Measurements from ENCODE around the gene SNN. TPM values are rescaled to one million over a fixed set of nuclear protein-coding genes. Genes with fewer than 3 reads are reported as not detected.

Gene SNN
- total and polyA plus RNA-seq, 8 donors: 21.1 to 42.5 (median 31.4) TPM

DNA sequence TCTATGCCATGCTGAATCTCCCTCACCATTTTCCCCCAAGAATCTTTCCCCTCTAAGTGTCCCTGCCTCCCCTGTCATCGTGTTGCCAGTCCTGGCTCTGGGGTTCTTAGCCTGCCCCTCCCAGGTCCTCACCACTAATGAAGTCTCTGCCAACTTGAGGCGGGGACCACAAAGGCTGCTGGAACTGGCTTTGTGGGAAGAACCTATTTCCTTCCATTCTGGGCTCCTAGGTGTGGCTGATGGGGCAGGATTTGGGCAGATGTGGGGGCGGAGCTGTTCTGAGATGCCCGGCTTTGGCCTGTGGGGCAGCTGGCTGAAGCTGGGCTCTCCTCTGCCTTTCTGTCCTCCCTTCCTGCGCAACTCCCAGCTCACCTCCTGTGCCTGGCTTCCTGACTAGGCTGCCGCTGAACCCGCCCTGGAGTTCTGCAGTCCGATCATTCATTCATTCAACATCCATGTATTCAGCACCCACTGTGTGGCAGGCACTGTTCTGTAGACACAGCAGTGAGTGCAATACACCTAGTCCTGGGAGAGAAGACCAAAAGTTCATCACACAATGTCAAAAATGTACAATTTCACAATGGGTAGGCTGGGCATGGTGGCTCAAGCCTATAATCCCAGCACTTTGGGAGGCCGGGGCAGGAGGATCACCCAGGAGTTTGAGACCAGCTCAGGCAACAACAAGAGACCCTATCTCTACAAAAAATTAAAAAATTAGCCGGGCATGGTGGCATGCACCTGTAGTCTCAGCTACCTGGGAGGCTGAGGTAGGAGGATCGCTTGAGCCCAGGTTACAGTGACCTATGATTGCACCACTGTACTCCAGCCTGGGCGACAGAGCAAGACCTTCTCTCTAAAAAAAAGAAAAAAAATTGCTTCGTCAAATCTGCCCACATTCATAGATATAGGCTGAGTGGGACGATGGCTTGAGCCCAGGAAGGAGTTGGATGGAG is 1.9 kb upstream of the SNN start:
- peaks cover 14 to 34% of the 10 kb centered on the region in 2 donors for H3K4me1 ChIP-seq
- no peak overlapping the region for H3K4me3 ChIP-seq
- no peak for ATAC-seq
- no peaks in the 10 kb centered on the region for H3K36me3 ChIP-seq
- H3K27me3 ChIP-seq: no peaks in the 10 kb centered on the region
- DNase-seq: no peak
- TF ChIP-seq, protein P1, sequence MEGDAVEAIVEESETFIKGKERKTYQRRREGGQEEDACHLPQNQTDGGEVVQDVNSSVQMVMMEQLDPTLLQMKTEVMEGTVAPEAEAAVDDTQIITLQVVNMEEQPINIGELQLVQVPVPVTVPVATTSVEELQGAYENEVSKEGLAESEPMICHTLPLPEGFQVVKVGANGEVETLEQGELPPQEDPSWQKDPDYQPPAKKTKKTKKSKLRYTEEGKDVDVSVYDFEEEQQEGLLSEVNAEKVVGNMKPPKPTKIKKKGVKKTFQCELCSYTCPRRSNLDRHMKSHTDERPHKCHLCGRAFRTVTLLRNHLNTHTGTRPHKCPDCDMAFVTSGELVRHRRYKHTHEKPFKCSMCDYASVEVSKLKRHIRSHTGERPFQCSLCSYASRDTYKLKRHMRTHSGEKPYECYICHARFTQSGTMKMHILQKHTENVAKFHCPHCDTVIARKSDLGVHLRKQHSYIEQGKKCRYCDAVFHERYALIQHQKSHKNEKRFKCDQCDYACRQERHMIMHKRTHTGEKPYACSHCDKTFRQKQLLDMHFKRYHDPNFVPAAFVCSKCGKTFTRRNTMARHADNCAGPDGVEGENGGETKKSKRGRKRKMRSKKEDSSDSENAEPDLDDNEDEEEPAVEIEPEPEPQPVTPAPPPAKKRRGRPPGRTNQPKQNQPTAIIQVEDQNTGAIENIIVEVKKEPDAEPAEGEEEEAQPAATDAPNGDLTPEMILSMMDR (IDR thresholded peaks at IDR 0.05): no peak
- no peaks in the 10 kb centered on the region for H3K9me3 ChIP-seq
- no peak overlapping the region for H3K27ac ChIP-seq
- intact Hi-C loops (cut with DNase I): no loop called here

DNA sequence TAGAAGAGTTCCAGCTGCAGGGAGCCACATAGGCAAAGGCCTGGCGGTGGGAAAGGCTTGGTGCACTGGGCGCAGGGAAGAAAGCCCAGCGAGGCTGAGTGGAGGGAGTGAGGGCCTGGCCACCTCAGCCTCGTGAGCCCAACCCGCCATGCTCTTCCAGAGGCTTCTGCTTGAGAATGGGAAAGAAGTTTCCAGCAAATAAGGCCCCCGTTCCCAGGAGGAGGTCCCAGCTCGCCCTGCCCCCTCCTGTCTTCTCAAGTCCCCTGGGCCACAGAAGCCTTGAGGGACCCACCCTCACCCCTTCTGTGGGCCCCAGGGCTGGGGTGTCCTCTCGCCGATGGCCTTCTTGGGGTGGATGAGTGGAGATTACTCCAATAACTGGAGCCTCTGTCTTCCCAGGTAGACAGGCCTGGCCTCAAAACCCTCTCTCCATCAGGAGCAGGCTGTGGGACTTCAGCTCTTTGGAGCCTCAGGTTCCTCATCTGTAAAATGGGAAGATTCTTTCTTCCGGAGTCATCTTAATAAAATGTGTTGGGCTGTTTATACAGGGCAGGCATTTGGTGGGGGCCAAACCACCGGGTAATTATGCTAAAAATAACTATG is 933 bp upstream of the SNN start:
- peak overlapping the region in 1 of 2 donors; percentile 41 for H3K27ac ChIP-seq
- H3K36me3 ChIP-seq: no peaks in the 10 kb centered on the region
- intact Hi-C loops (cut with DNase I): no loop called here
- H3K27me3 ChIP-seq: no peaks in the 10 kb centered on the region
- DNase-seq (no peak), ATAC-seq (no peak)
- TF ChIP-seq, protein P1 (IDR thresholded peaks at IDR 0.05): no peak
- H3K9me3 ChIP-seq: no peaks in the 10 kb centered on the region
- peaks cover 20 to 44% of the 10 kb centered on the region in 2 donors for H3K4me1 ChIP-seq
- H3K4me3 ChIP-seq: no peak overlapping the region

DNA sequence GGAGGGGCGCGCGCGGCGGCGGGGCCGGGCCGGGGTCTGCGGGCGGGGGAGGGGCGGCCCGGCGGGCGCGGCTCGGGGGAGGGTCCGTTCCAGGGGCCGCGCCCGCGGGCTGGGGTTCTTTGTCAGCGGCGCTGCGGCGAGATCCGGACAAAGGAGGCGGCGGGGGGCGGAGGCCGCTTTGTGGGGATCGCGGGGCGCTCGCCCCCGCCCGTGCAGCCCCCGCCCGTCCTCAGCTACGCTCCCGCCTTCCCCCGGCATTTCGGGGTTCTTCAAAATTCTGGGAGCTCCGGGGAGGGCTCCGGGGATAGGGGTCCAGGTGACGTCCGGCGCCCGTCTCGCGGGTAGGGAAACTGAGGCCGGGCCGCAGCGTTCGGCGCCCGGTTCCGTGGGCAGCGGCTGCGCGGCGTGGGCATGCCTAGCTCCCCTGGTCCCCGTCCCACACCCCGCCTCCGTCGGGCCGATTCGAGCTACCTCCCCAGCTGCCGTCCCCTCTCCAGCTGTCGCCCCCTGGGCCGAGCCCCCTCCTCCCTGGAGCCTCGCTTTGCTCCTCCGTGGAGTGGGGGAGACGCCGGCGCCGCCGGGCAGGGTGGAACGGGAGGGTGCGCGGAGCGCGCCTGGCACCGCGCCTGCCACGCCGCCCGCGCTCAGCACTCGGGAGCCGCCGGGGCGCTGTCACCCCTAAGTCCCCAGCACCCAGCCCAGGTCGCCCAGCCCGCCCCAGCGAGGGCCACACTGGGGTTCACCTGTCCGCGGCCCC is 546 bp downstream of the SNN start:
- H3K27me3 ChIP-seq: no peaks in the 10 kb centered on the region
- DNase-seq (peak in 1 of 4 donors; percentile 89), ATAC-seq (peak; percentile 4)
- TF ChIP-seq, protein P1 (IDR thresholded peaks at IDR 0.05): no peak
- peak overlapping the region; percentile 42 to 77 for H3K27ac ChIP-seq
- no peaks in the 10 kb centered on the region for H3K36me3 ChIP-seq
- H3K4me3 ChIP-seq: peak overlapping the region; percentile 65 to 83
- H3K4me1 ChIP-seq: peaks cover 26 to 58% of the 10 kb centered on the region in 2 donors
- intact Hi-C loops (cut with DNase I): no loop called here
- H3K9me3 ChIP-seq: no peaks in the 10 kb centered on the region

- Histone ChIP-seq H3K9me3 (no peaks in the 10 kb centered on the region), H3K27ac (peak overlapping the region; percentile 42 to 77), H3K4me1 (peaks cover 26 to 66% of the 10 kb centered on the region in 2 donors), H3K36me3 (no peaks in the 10 kb centered on the region), H3K27me3 (no peaks in the 10 kb centered on the region), H3K4me3 (peak overlapping the region; percentile 65 to 83)
- ATAC-seq (peak; percentile 25), DNase-seq (peak in 2 of 4 donors; percentile 79 to 87)
- TF ChIP-seq, protein P1 (IDR thresholded peaks at IDR 0.05): no peak
- intact Hi-C loops (cut with DNase I): no loop called here
Measured at GRCh38 chr16:11669380-11670146, 1.3 kb downstream of the SNN start.

Data from left lung (tissue), 10 donors.